Kidney (tissue), 14 donors: ENCODE data around the gene RANBP2. TPM values are rescaled to one million over a fixed set of nuclear protein-coding genes. Genes with fewer than 3 reads are reported as not detected.
A peak's percentile ranks its signal among the peaks of the same experiment; 100 is the strongest.

Experiments used
- DNase-seq, 5 donors: peaks; one replicate each; pipeline ENCODE4 v3.0.0-alpha.2; 2013 to 2020
- FAIRE-seq: peaks from 2 replicates; lab custom pipeline; 2012; peaks lifted over from hg19 to GRCh38; lab: Jason Lieb, UNC
- H3K27ac ChIP-seq, 2 donors: one replicate each; pipeline ENCODE4 v1.7.0; 2013; ENCODE audit warnings: low read depth in 2 of 2, low read length in 2 of 2, inconsistent platforms in 1 of 2
- H3K27me3 ChIP-seq: one replicate; pipeline ENCODE4 v1.7.1; 2013; ENCODE audit warnings: low read length, inconsistent platforms; ENCODE audit not compliant: control insufficient read depth, insufficient read depth
- H3K36me3 ChIP-seq, 3 donors: one replicate each; pipeline versions ENCODE4 v1.7.0 to v1.7.1; 2013; ENCODE audit warnings: low read length in 3 of 3, control low read depth in 1 of 3, inconsistent platforms in 1 of 3; ENCODE audit not compliant: insufficient read depth in 3 of 3, control insufficient read depth in 2 of 3
- H3K4me1 ChIP-seq, 3 donors: one replicate each; pipeline versions ENCODE4 v1.7.0 to v1.7.1; 2013; ENCODE audit warnings: low read length in 3 of 3, inconsistent platforms in 1 of 3, low read depth in 1 of 3; ENCODE audit not compliant: control insufficient read depth in 2 of 3, insufficient read depth in 2 of 3
- H3K4me3 ChIP-seq, 3 donors: one replicate each; pipeline versions ENCODE4 v1.7.0 to v1.8.1; 2013; ENCODE audit warnings: low read length in 3 of 3, control low read depth in 1 of 3, inconsistent platforms in 1 of 3
- H3K9ac ChIP-seq, 3 donors: one replicate each; pipeline versions ENCODE4 v1.7.0 to v1.7.1; 2013; ENCODE audit warnings: low read length in 3 of 3, control low read depth in 1 of 3, inconsistent platforms in 1 of 3
- H3K9me3 ChIP-seq, 3 donors: one replicate each; pipeline versions ENCODE4 v1.7.0 to v1.7.1; 2013; ENCODE audit warnings: low read length in 3 of 3, control low read depth in 1 of 3, inconsistent platforms in 1 of 3; ENCODE audit not compliant: control insufficient read depth in 2 of 3, insufficient read depth in 1 of 3
- CTCF ChIP-seq: IDR thresholded peaks from 3 replicates; pipeline ENCODE4 v1.5.1; 2012; ENCODE audit warnings: mild to moderate bottlenecking, moderate library complexity, borderline replicate concordance; ENCODE audit not compliant: insufficient read depth; ENCODE audit errors: extremely low read depth
- intact Hi-C: fragments of 100-400 bp; cut with DNase I; formaldehyde crosslinking; loops from one replicate; pipeline ENCODE4 v1.11.1; 2022
- polyA plus RNA-seq: library from polyadenylated mRNA; stranded (reverse); fragments of 350-450 nt; fragmentation: Illumina TruSeq; extraction: RNeasy Lipid Tissue Mini Kit (QIAGEN cat#74804); gene quantifications from one replicate; pipeline ENCODE4 v1.2.3, GENCODE V29; 2014; ENCODE audit warnings: low read depth, low replicate concordance; ENCODE audit not compliant: insufficient read depth
- total RNA-seq: library from RNA; stranded (reverse); fragmentation: NEBNext Ultra II Directional; extraction: Animal tissue kit (Norgen Biotek cat#: 25700); gene quantifications from one replicate; pipeline ENCODE4 v1.2.1, GENCODE V29; 2021
- donor health status: control.
- donor health status: control.
- donor health status: control.
- donor health status: control.
- donor health status: control.
- donor health status: DM: yes; HTN: yes; CAD: no.
- donor health status: Normal renal cell carcinoma (clear cell type).

The RANBP2 gene
- total and polyA plus RNA-seq, 2 donors from 2014 or later: 7.9 to 76.4 TPM

- Histone ChIP-seq H3K9me3 (no peaks in the 10 kb centered on the region), H3K36me3 (peaks cover 3 to 10% (median 6%) of the 10 kb centered on the region in 3 donors), H3K9ac (peak overlapping the region; percentile 13 to 76 (median 22)), H3K27me3 (no peaks in the 10 kb centered on the region), H3K27ac (no peak overlapping the region), H3K4me3 (peak overlapping the region; percentile 73 to 88 (median 84)), H3K4me1 (no peaks in the 10 kb centered on the region)
- FAIRE-seq (no peak), DNase-seq (peak in 1 of 5 donors; percentile 61)
- no peak for TF ChIP-seq CTCF
- intact Hi-C loops: no loop called here
Measured at GRCh38 chr2:108787216-108787541, 67.9 kb downstream of the RANBP2 start.

GRCh38 chr2:108803045-108803736 is 83.9 kb downstream of the RANBP2 start:
- FAIRE-seq (no peak), DNase-seq (no peak)
- no peak overlapping the region for H3K27ac ChIP-seq
- H3K9ac ChIP-seq: no peak overlapping the region
- H3K4me3 ChIP-seq: no peak overlapping the region
- TF ChIP-seq CTCF: no peak
- peaks cover 0 to 2% (median 0%) of the 10 kb centered on the region in 3 donors for H3K36me3 ChIP-seq
- H3K4me1 ChIP-seq: no peaks in the 10 kb centered on the region
- no peaks in the 10 kb centered on the region for H3K27me3 ChIP-seq
- H3K9me3 ChIP-seq: no peaks in the 10 kb centered on the region
- intact Hi-C loops: no loop called here

GRCh38 chr2:108805032-108805431 is 85.8 kb downstream of the RANBP2 start:
- H3K27ac ChIP-seq: no peak overlapping the region
- DNase-seq: no peak
- H3K9ac ChIP-seq: no peak overlapping the region
- peaks cover 0 to 6% (median 0%) of the 10 kb centered on the region in 3 donors for H3K9me3 ChIP-seq
- no peaks in the 10 kb centered on the region for H3K27me3 ChIP-seq
- no peaks in the 10 kb centered on the region for H3K4me1 ChIP-seq
- H3K4me3 ChIP-seq: no peak overlapping the region
- peaks cover 0 to 6% (median 0%) of the 10 kb centered on the region in 3 donors for H3K36me3 ChIP-seq
- FAIRE-seq: no peak
- intact Hi-C loops: no loop called here
- TF ChIP-seq CTCF: no peak
